Naive thymus-derived CD4-positive, alpha-beta T cell (primary cell): Measurements from ENCODE around the gene SLF2. TPM values are rescaled to one million over a fixed set of nuclear protein-coding genes. Genes with fewer than 3 reads are reported as not detected.

Experiments
- ATAC-seq: fragments of 150-1000 bp; cut with Tn5 transposase; 2 replicates; pipeline ENCODE4 v1.10.0; 2021; ENCODE audit warnings: mild to moderate bottlenecking, moderate library complexity
- CTCF ChIA-PET: fragments of 350-600 bp; sonication (Branson Sonifier 250); formaldehyde crosslinking; loops from one replicate; lab custom pipeline; 2021; ENCODE audit warnings: antibody characterized with exemption; lab: Charles Lee
- POLR2A ChIA-PET: fragments of 350-600 bp; sonication (Branson Sonifier 250); formaldehyde crosslinking; loops from one replicate; lab custom pipeline; 2021; ENCODE audit warnings: antibody characterized with exemption, inconsistent platforms; lab: Charles Lee
- DNase-seq, 9 donors: peaks; one replicate each; pipeline versions ENCODE4 v3.0.0 to v3.0.0-alpha.2; 2020 to 2022; ENCODE audit warnings: mixed read lengths in 1 of 9
- H3K27ac ChIP-seq: one replicate; pipeline ENCODE4 v1.7.0; 2013; ENCODE audit warnings: mild to moderate bottlenecking, low read depth, low read length, moderate library complexity
- H3K27me3 ChIP-seq, 2 donors: one replicate each; pipeline ENCODE4 v1.7.0; 2013; ENCODE audit warnings: low read length in 2 of 2, mild to moderate bottlenecking in 2 of 2, moderate library complexity in 2 of 2; ENCODE audit not compliant: control insufficient read depth in 2 of 2, insufficient read depth in 2 of 2
- H3K36me3 ChIP-seq, 3 experiments: 1 replicate in 2 of 3; 2 replicates in 1 of 3; pipeline ENCODE4 v1.7.0; 2013; ENCODE audit warnings: low read length in 3 of 3, mild to moderate bottlenecking in 3 of 3, moderate library complexity in 1 of 3; ENCODE audit not compliant: insufficient read depth in 3 of 3, control insufficient read depth in 2 of 3
- H3K4me1 ChIP-seq, 2 donors: one replicate each; pipeline ENCODE4 v1.7.0; 2013; ENCODE audit warnings: low read length in 2 of 2, mild to moderate bottlenecking in 2 of 2, moderate library complexity in 1 of 2; ENCODE audit not compliant: control insufficient read depth in 2 of 2, insufficient read depth in 2 of 2
- H3K4me3 ChIP-seq: 2 replicates; pipeline ENCODE4 v1.7.0; 2013; ENCODE audit warnings: mild to moderate bottlenecking, low read length
- H3K9me3 ChIP-seq, 3 experiments: 1 replicate in 2 of 3; 2 replicates in 1 of 3; pipeline ENCODE4 v1.7.0; 2013; ENCODE audit warnings: low read length in 3 of 3; ENCODE audit not compliant: control insufficient read depth in 2 of 3
- H3K27ac Mint-ChIP-seq, 9 donors: one replicate each; pipeline ENCODE4 v1.8.0; 2020 to 2022; ENCODE audit warnings: mixed read lengths in 9 of 9, mild to moderate bottlenecking in 8 of 9, moderate library complexity in 5 of 9, inconsistent platforms in 2 of 9
- H3K27me3 Mint-ChIP-seq, 5 donors: one replicate each; pipeline ENCODE4 v1.8.0; 2021 to 2022; ENCODE audit warnings: mixed read lengths in 5 of 5, mild to moderate bottlenecking in 1 of 5
- H3K36me3 Mint-ChIP-seq, 5 donors: one replicate each; pipeline ENCODE4 v1.8.0; 2020 to 2022; ENCODE audit warnings: mixed read lengths in 5 of 5, mild to moderate bottlenecking in 3 of 5, inconsistent platforms in 1 of 5
- H3K4me1 Mint-ChIP-seq, 7 donors: one replicate each; pipeline ENCODE4 v1.8.0; 2020 to 2022; ENCODE audit warnings: mixed read lengths in 7 of 7, mild to moderate bottlenecking in 3 of 7, inconsistent platforms in 1 of 7
- H3K4me3 Mint-ChIP-seq, 10 donors: one replicate each; pipeline ENCODE4 v1.8.0; 2020 to 2022; ENCODE audit warnings: mild to moderate bottlenecking in 10 of 10, mixed read lengths in 10 of 10, moderate library complexity in 6 of 10, inconsistent platforms in 2 of 10
- H3K9me3 Mint-ChIP-seq, 11 donors: one replicate each; pipeline ENCODE4 v1.8.0; 2020 to 2022; ENCODE audit warnings: mixed read lengths in 11 of 11, mild to moderate bottlenecking in 4 of 11, inconsistent platforms in 1 of 11, moderate library complexity in 1 of 11
- intact Hi-C, 2 donors: fragments of 100-400 bp; cut with micrococcal nuclease; formaldehyde crosslinking; loops; one replicate each; pipeline ENCODE4 v1.15.1; 2023
- polyA plus RNA-seq, 2 donors: library from polyadenylated mRNA; unstranded; fragments of 300-500 nt; fragmentation: Illumina TruSeq; gene quantifications; one replicate each; pipeline ENCODE4 v1.2.3, GENCODE V29; 2021
- total RNA-seq, 6 experiments: library from RNA in 5 of 6; stranded (reverse) in 5 of 6; gene quantifications; 1 replicate in 5 of 6; 2 replicates in 1 of 6; pipeline ENCODE4 v1.2.3 and lab custom pipeline; 2021 to 2026

SLF2 gene
- total and polyA plus RNA-seq, 7 experiments from 2014 or later = 10.9 to 43.7 (median 24.0) TPM

DNA sequence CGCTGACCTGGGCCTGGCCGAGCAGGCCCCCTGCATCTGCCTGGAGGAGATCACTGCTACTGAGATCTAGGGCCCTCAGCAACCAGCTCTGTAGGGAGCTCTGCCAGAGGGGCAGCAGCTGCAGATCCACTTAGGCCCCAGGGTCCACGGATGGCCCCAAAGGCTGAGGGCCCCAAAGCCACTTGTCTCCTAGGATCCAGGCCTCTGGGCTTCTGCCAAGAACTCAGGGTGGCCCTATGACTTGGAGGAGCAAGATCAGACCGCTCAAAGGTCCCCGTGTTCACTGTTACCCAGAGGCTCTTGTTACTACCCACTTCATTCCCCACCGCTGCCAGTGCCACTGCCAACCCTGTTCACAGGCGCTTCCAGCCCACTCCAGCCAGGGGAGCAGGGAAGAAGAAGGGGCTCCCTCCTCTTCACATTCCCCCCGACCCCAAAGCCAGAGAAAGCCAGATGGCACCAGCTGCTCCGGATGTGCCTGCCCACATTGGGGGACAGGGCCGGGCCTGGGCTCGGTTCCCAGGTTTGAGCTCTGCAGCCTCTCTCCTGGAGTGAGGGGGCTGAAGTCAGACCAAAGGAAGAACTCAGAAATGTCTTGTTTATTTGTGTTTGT lies 94.4 kb downstream of the SLF2 start:
- no peaks in the 10 kb centered on the region for H3K27me3 ChIP-seq
- Mint-ChIP-seq H3K4me3 (no peak overlapping the region), H3K27ac (no peak overlapping the region), H3K4me1 (no peaks in the 10 kb centered on the region), H3K36me3 (peaks cover 0 to 4% (median 0%) of the 10 kb centered on the region in 5 donors), H3K9me3 (no peaks in the 10 kb centered on the region), H3K27me3 (no peaks in the 10 kb centered on the region)
- ATAC-seq (no peak), DNase-seq (no peak)
- no peak overlapping the region for H3K27ac ChIP-seq
- peaks cover 0 to 37% (median 0%) of the 10 kb centered on the region in 3 experiments for H3K36me3 ChIP-seq
- intact Hi-C loops = no loop called here
- ChIA-PET POLR2A (interaction anchor here (1.1 to 1.5 kb wide), 2 partner anchors 8 to 9 kb away, joined by 3 to 6 read pairs; partner anchors contain the start of gene LZTS2), CTCF (interaction anchor here (1.1 to 1.8 kb wide), 2 partner anchors 9 to 10 kb away, joined by 3 to 8 read pairs; no protein-coding TSS in a partner anchor)
- no peak overlapping the region for H3K4me3 ChIP-seq
- no peaks in the 10 kb centered on the region for H3K4me1 ChIP-seq
- no peaks in the 10 kb centered on the region for H3K9me3 ChIP-seq

DNA sequence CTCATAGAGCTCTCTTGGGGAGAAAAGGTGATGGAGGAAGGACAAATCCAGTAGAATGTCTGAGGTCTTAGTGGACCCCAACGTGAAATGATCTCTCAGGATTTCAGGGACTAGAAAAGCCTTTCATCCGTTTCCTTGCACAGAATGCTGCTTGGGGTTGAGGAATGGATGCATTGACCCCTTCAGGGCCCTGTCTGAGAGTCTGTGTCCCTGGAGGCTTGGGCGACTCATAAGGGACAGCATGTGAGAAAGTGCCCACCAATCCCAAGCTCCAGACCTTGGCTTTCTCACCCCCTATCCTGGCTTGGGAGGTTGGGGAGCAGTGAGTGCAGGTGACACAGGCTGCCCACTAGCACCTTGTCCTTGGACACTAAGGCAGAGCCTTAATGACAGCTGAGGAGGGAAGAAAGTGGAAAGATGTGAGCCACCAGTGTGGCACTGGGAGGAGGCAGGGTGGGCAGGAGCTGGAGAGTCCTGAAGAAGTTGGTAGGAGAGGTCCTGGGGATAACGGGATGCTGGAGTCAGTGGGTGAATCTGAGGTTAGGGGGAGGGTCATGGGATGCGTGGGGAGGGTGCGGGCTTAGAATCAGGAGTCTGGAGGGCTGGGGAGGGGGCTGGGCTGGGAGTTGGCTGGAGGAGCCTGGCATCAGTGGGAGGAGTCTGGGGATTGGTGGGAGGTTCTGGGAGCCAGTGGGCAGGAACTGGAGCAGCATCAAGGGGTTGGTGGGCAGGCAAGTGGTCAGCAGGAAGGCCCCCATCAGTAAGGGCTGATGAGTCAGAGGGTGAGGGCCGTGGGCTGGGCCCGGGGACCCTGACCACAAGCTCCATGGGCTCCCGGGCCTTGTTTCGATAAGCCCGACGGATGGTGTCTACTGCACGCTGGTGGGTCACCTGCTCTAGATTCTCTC lies 95.4 kb downstream of the SLF2 start:
- intact Hi-C loops = no loop called here
- ATAC-seq = no peak
- Histone ChIP-seq H3K27ac (no peak overlapping the region), H3K4me1 (peaks cover 0 to 3% of the 10 kb centered on the region in 2 donors), H3K27me3 (no peaks in the 10 kb centered on the region), H3K9me3 (no peaks in the 10 kb centered on the region), H3K4me3 (no peak overlapping the region), H3K36me3 (peaks cover 0 to 33% (median 0%) of the 10 kb centered on the region in 3 experiments)
- H3K4me3 Mint-ChIP-seq = no peak overlapping the region
- POLR2A ChIA-PET = interaction anchor here (1.1 kb wide), 1 partner anchor 9 kb away, joined by 3 read pairs; the partner anchor contains the start of gene LZTS2
- peaks cover 0 to under 1% (median 0%) of the 10 kb centered on the region in 5 donors for H3K36me3 Mint-ChIP-seq
- CTCF ChIA-PET = interaction anchor here (0.6 kb wide), 1 partner anchor 68 kb away, joined by 4 read pairs; no protein-coding TSS in a partner anchor
- peak overlapping the region in 1 of 9 donors; percentile 51 for H3K27ac Mint-ChIP-seq
- no peaks in the 10 kb centered on the region for H3K9me3 Mint-ChIP-seq
- DNase-seq = no peak
- peaks cover 0 to 5% (median 1%) of the 10 kb centered on the region in 5 donors for H3K27me3 Mint-ChIP-seq
- peaks cover 5 to 7% (median 6%) of the 10 kb centered on the region in 7 donors for H3K4me1 Mint-ChIP-seq

GRCh38 chr10:101008823-101009423 lies 96.2 kb downstream of the SLF2 start:
- Mint-ChIP-seq H3K27me3 (peaks cover 0 to 7% (median 2%) of the 10 kb centered on the region in 5 donors), H3K9me3 (no peaks in the 10 kb centered on the region), H3K27ac (no peak overlapping the region), H3K36me3 (no peaks in the 10 kb centered on the region), H3K4me1 (peaks cover 8 to 11% (median 10%) of the 10 kb centered on the region in 7 donors), H3K4me3 (no peak overlapping the region)
- Histone ChIP-seq H3K9me3 (no peaks in the 10 kb centered on the region), H3K4me1 (peaks cover 0 to 5% of the 10 kb centered on the region in 2 donors), H3K27me3 (no peaks in the 10 kb centered on the region), H3K36me3 (peaks cover 0 to 25% (median 0%) of the 10 kb centered on the region in 3 experiments), H3K4me3 (no peak overlapping the region), H3K27ac (no peak overlapping the region)
- ChIA-PET POLR2A (no interaction called here), CTCF (no interaction called here)
- DNase-seq (no peak), ATAC-seq (no peak)
- intact Hi-C loops = no loop called here

- H3K36me3 ChIP-seq = peaks cover 0 to 21% (median 0%) of the 10 kb centered on the region in 3 experiments
- no peak overlapping the region for H3K4me3 ChIP-seq
- H3K27ac ChIP-seq = no peak overlapping the region
- no peak overlapping the region for H3K27ac Mint-ChIP-seq
- no peaks in the 10 kb centered on the region for H3K9me3 ChIP-seq
- H3K4me3 Mint-ChIP-seq = no peak overlapping the region
- H3K4me1 ChIP-seq = peaks cover 0 to 5% of the 10 kb centered on the region in 2 donors
- peaks cover 3 to 18% (median 12%) of the 10 kb centered on the region in 5 donors for H3K27me3 Mint-ChIP-seq
- DNase-seq (no peak), ATAC-seq (no peak)
- intact Hi-C loops = loop anchor here (5.0 to 10.0 kb wide), 3 partner anchors 266 to 448 kb away; partner anchors contain the start of gene PAX2 (in 1 of the 2)
- no peaks in the 10 kb centered on the region for H3K9me3 Mint-ChIP-seq
- ChIA-PET CTCF (interaction anchor here (2.4 kb wide), 1 partner anchor 41 kb away, joined by 13 read pairs; the partner anchor contains the start of gene SEMA4G), POLR2A (no interaction called here)
- H3K4me1 Mint-ChIP-seq = peaks cover 9 to 21% (median 16%) of the 10 kb centered on the region in 7 donors
- no peaks in the 10 kb centered on the region for H3K36me3 Mint-ChIP-seq
- H3K27me3 ChIP-seq = no peaks in the 10 kb centered on the region
Measured at GRCh38 chr10:101010329-101010728, 97.6 kb downstream of the SLF2 start.

DNA sequence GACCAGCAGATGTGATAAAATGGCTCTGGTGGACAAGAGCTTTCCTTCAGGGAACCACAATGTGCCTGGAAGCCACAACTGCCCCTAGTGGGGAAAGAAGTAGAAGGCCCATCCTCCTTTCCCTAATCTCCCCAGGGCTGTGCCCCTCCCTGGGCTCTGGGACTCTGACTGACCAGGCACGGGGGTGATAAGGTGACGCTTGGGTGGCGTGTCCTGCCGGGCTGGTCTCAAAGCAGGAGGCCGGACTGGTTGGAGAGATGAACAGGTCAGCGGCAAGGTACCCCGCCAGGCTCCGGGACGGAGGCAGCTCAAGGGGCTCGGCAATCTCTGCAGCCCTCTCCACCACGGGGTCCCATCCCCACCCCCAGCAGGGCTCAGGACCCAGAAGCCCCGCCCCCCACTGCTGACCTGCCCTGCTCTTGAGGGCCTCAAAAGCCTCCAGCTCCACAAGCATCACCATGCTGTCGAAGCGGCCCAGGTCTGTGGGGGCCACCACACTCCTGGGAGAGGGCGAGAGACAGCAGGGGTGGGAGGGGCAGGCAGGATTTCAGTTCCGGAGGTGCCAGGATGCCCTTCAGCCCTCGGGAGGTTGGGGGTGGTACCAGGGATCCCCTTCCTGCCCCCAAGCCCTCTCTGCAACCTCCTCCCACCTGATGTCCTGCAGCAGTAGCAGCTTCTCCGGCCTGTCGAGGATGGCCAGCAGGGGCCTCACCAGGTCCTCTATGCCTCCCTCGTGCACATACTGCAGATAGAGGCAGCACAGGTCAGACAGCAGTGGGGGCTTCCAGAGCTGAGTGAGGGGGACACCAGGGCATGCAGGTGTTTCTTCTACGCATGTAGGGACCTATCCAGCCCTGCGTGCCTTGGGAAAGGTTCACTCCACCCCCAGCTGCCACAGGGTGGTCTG lies 99.0 kb downstream of the SLF2 start:
- H3K36me3 Mint-ChIP-seq = no peaks in the 10 kb centered on the region
- H3K4me3 Mint-ChIP-seq = no peak overlapping the region
- Histone ChIP-seq H3K4me3 (no peak overlapping the region), H3K36me3 (peaks cover 0 to 6% (median 0%) of the 10 kb centered on the region in 3 experiments), H3K9me3 (no peaks in the 10 kb centered on the region), H3K4me1 (peaks cover 0 to 5% of the 10 kb centered on the region in 2 donors), H3K27ac (no peak overlapping the region), H3K27me3 (no peaks in the 10 kb centered on the region)
- intact Hi-C loops = loop anchor here (2.0 to 10.0 kb wide), 4 partner anchors 43 to 449 kb away; partner anchors contain the start of genes PAX2 (in 1 of the 2) and SEMA4G (in 1 of the 2)
- peaks cover 13 to 29% (median 21%) of the 10 kb centered on the region in 5 donors for H3K27me3 Mint-ChIP-seq
- H3K9me3 Mint-ChIP-seq = no peaks in the 10 kb centered on the region
- H3K4me1 Mint-ChIP-seq = peaks cover 9 to 21% (median 17%) of the 10 kb centered on the region in 7 donors
- DNase-seq = no peak
- ChIA-PET POLR2A (interaction anchor here (0.6 to 1.0 kb wide), 2 partner anchors 13 to 20 kb away, joined by 3 read pairs; partner anchors contain the start of gene LZTS2), CTCF (interaction anchor here (1.2 to 2.4 kb wide), 4 partner anchors 14 to 42 kb away, joined by 3 to 13 read pairs (median 3); partner anchors contain the start of gene SEMA4G)
- H3K27ac Mint-ChIP-seq = no peak overlapping the region
- ATAC-seq = no peak
